GM12873 (cell line): ENCODE measurements around the gene EEF1G.

ENCODE experiments used
- TF ChIP-seq, protein P1 (sequence below): IDR thresholded peaks from 2 replicates; pipeline ENCODE4 v1.5.1; 2012; ENCODE audit warnings: low read depth, mild to moderate bottlenecking, moderate library complexity, low read length, control low read depth; ENCODE audit not compliant: insufficient read depth; ENCODE audit errors: missing control alignments

Gene EEF1G, protein sequence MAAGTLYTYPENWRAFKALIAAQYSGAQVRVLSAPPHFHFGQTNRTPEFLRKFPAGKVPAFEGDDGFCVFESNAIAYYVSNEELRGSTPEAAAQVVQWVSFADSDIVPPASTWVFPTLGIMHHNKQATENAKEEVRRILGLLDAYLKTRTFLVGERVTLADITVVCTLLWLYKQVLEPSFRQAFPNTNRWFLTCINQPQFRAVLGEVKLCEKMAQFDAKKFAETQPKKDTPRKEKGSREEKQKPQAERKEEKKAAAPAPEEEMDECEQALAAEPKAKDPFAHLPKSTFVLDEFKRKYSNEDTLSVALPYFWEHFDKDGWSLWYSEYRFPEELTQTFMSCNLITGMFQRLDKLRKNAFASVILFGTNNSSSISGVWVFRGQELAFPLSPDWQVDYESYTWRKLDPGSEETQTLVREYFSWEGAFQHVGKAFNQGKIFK

DNA sequence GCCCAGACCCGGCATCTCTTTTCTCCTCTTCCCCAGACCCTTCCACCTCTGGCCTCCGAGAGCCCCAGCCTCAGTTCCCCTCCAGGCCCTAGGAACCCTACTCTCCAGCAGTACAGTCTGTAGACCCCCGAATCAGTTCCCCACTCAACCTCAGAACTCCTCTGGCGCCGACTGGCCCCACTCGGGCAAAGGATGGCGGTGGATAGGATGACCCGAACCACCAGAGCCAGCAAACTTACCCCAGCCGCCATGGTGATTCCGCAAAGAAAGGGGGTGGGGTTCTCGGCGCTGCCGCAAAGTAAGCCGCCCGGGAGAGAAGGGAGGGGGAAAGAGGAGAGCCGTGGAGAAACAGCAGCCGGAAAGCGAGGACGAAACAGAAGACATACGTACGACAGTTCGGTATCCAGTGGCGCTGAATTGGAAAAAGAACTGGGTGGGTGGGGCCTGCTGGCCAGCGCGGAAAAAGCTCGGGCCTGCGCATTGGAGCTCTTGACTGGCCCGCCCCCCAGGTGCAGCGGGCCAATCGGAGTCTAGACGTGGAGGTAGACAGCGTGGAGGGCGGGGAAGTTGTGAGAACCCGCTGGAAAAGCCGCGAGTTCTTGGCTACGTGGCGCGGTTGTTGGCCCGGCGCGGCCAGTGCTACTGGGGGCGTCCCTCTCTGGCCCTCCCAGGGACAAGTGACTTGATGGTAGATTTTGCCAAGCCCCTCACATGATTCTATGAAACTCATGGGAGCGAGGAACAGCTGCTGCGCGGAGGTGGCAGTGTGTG, at the start of gene EEF1G:
EEF1G (minus strand) TSS at position 300 of the 771 bp plus-strand sequence; CDS start at position 251, 49 bp downstream.
- TF ChIP-seq, protein P1, sequence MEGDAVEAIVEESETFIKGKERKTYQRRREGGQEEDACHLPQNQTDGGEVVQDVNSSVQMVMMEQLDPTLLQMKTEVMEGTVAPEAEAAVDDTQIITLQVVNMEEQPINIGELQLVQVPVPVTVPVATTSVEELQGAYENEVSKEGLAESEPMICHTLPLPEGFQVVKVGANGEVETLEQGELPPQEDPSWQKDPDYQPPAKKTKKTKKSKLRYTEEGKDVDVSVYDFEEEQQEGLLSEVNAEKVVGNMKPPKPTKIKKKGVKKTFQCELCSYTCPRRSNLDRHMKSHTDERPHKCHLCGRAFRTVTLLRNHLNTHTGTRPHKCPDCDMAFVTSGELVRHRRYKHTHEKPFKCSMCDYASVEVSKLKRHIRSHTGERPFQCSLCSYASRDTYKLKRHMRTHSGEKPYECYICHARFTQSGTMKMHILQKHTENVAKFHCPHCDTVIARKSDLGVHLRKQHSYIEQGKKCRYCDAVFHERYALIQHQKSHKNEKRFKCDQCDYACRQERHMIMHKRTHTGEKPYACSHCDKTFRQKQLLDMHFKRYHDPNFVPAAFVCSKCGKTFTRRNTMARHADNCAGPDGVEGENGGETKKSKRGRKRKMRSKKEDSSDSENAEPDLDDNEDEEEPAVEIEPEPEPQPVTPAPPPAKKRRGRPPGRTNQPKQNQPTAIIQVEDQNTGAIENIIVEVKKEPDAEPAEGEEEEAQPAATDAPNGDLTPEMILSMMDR = no peak

- TF ChIP-seq, protein P1 = no peak
Measured at GRCh38 chr11:62622476-62623089, 48.9 kb upstream of the EEF1G start.

DNA sequence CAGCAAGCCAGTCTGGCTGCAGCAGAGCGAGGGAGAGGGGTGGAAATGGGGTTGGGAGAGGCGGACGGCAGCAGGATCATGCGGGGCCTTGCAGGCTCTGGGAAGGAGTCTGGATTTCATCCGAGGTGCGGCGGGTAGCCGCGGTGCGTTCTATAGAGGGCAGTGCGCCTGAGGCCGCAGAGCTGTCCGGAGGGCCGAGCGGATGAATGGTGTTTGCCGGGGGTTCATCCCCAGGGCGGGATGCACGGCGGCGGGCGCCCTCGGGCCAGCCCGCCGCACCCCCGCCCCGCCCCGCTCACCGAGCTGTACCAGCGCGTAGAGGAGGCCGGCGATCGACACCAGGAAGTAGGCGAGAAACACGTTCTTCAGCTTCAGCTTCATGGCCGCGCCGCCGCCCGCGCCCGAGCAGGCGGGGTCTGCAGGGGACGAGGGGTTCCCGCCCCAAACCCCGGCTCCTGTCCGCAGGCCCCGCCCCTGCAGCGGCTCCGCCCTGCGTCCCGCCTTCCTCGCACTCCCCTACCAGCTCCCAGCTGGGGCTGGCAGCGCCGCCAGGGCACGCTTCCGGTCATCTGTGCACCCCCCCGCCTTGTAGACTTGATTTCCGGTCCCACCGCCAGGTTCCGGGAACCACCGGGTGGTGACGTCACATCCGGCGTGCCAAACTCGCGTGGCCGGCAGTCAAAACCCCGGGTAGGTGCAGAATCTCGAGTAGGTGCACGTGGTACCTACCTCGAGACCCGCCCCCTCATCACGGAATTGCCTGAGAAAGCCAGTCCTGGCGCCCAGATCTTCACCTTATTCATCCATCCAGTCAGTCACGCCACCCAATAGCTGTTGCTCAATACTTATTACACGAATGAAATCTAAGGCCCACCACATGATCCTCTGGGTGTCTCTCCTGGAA, 48.1 kb upstream of the EEF1G start, which contains the start of gene B3GAT3:
B3GAT3 (minus strand) TSS at position 420 of the 904 bp plus-strand sequence; CDS start at position 381, 39 bp downstream.
- TF ChIP-seq, protein P1 = no peak

- TF ChIP-seq, protein P1 = no peak
Measured at GRCh38 chr11:62621027-62621566, 47.4 kb upstream of the EEF1G start.

- TF ChIP-seq, protein P1 = no peak
Measured at GRCh38 chr11:62615521-62615920, 41.8 kb upstream of the EEF1G start.

- TF ChIP-seq, protein P1 = no peak
Measured at GRCh38 chr11:62614275-62614674, 40.6 kb upstream of the EEF1G start.
